B cell (primary cell): Measurements from ENCODE around the gene ITPK1. TPM values are rescaled to one million over a fixed set of nuclear protein-coding genes. Genes with fewer than 3 reads are reported as not detected.

Source experiments
- ATAC-seq: fragments of 200-7000 bp; cut with Tn5 transposase; one replicate; pipeline ENCODE4 v1.10.0; 2021; ENCODE audit warnings: low read depth, mild to moderate bottlenecking, moderate number of reproducible peaks, moderate library complexity
- CTCF ChIA-PET: fragments of 350-600 bp; sonication (Branson Sonifier 250); formaldehyde crosslinking; loops from one replicate; lab custom pipeline; 2021; ENCODE audit warnings: antibody characterized with exemption, inconsistent platforms; lab: Charles Lee
- POLR2A ChIA-PET: fragments of 350-600 bp; sonication (Branson Sonifier 250); formaldehyde crosslinking; loops from one replicate; lab custom pipeline; 2021; ENCODE audit warnings: antibody characterized with exemption; lab: Charles Lee
- DNase-seq: peaks from one replicate; pipeline ENCODE4 v3.0.0; 2013
- H2AFZ ChIP-seq: 2 replicates; pipeline ENCODE4 v1.6.1; 2012; ENCODE audit warnings: mild to moderate bottlenecking, low read depth, low read length; ENCODE audit not compliant: insufficient read depth, poor library complexity, severe bottlenecking
- H3K27ac ChIP-seq, 2 donors: 1 replicate in 1 of 2; 2 replicates in 1 of 2; pipeline ENCODE4 v1.5.1; 2012 to 2013; ENCODE audit warnings: low read length in 2 of 2, mild to moderate bottlenecking in 2 of 2, moderate library complexity in 1 of 2
- H3K27me3 ChIP-seq, 4 experiments: fragments of 200-600 bp in 1 of 4; sonication (generic) in 1 of 4; replicated peaks in 1 of 4; 1 replicate in 2 of 4; 2 replicates in 2 of 4; pipeline versions ENCODE4 v1.6.1 to v1.7.0; 2013 to 2016; ENCODE audit warnings: low read length in 3 of 4, mild to moderate bottlenecking in 2 of 4, mixed read lengths in 1 of 4, moderate library complexity in 1 of 4; ENCODE audit not compliant: insufficient read depth in 4 of 4, control insufficient read depth in 3 of 4; ENCODE audit errors: control extremely low read depth in 1 of 4
- H3K36me3 ChIP-seq, 2 experiments: replicated peaks in 1 of 2; 1 replicate in 1 of 2; 2 replicates in 1 of 2; pipeline versions ENCODE4 v1.6.1 to v1.7.1; 2013; ENCODE audit warnings: low read length in 1 of 2; ENCODE audit not compliant: insufficient read depth in 2 of 2, control insufficient read depth in 1 of 2; ENCODE audit errors: control extremely low read depth in 1 of 2, extremely low read depth in 1 of 2
- H3K4me1 ChIP-seq, 2 donors: fragments of 200-600 bp in 1 of 2; sonication (generic) in 1 of 2; 1 replicate in 1 of 2; 2 replicates in 1 of 2; pipeline versions ENCODE4 v1.5.1 to v1.6.1; 2013 to 2017; ENCODE audit warnings: low read length in 2 of 2; ENCODE audit not compliant: control insufficient read depth in 2 of 2, insufficient read depth in 2 of 2
- H3K4me2 ChIP-seq: replicated peaks from 2 replicates; pipeline ENCODE3; 2012; ENCODE audit warnings: mild to moderate bottlenecking, low read depth, low read length; ENCODE audit not compliant: poor library complexity, severe bottlenecking
- H3K4me3 ChIP-seq, 5 experiments: fragments of 200-600 bp in 1 of 5; sonication (generic) in 1 of 5; 1 replicate in 3 of 5; 2 replicates in 2 of 5; pipeline versions ENCODE4 v1.5.1 to v1.7.0; 2011 to 2016; ENCODE audit warnings: low read length in 4 of 5, mild to moderate bottlenecking in 4 of 5, low read depth in 2 of 5, control low read depth in 1 of 5, moderate library complexity in 1 of 5; ENCODE audit not compliant: insufficient read depth in 1 of 5; ENCODE audit errors: control extremely low read depth in 1 of 5, extremely low read depth in 1 of 5
- H3K79me2 ChIP-seq: fragments of 200-600 bp; sonication (generic); one replicate; pipeline ENCODE4 v1.6.0; 2016; ENCODE audit warnings: low read length; ENCODE audit not compliant: control insufficient read depth, insufficient read depth
- H3K9ac ChIP-seq: fragments of 200-600 bp; sonication (generic); 2 replicates; pipeline ENCODE4 v1.6.1; 2017; ENCODE audit warnings: mild to moderate bottlenecking, low read length, moderate library complexity
- H3K9me3 ChIP-seq, 3 donors: one replicate each; pipeline versions ENCODE4 v1.6.1 to v1.7.1; 2013; ENCODE audit warnings: low read length in 2 of 3; ENCODE audit not compliant: control insufficient read depth in 2 of 3, insufficient read depth in 1 of 3; ENCODE audit errors: control extremely low read depth in 1 of 3
- H4K20me1 ChIP-seq: 2 replicates; pipeline ENCODE4 v1.6.0; 2012; ENCODE audit warnings: mild to moderate bottlenecking, low read length; ENCODE audit not compliant: insufficient read depth, control insufficient read depth, poor library complexity, severe bottlenecking
- H3K27ac Mint-ChIP-seq: one replicate; pipeline ENCODE4 v1.8.0; 2021; ENCODE audit warnings: mixed read lengths
- H3K27me3 Mint-ChIP-seq: one replicate; pipeline ENCODE4 v1.8.0; 2021; ENCODE audit warnings: mixed read lengths
- H3K4me1 Mint-ChIP-seq: one replicate; pipeline ENCODE4 v1.8.0; 2021; ENCODE audit warnings: mixed read lengths
- H3K4me3 Mint-ChIP-seq: one replicate; pipeline ENCODE4 v1.8.0; 2021; ENCODE audit warnings: mixed read lengths
- H3K9me3 Mint-ChIP-seq: one replicate; pipeline ENCODE4 v1.8.0; 2022; ENCODE audit warnings: mixed read lengths; ENCODE audit not compliant: insufficient read depth
- EZH2 ChIP-seq: IDR thresholded peaks from 2 replicates; pipeline ENCODE4 v1.6.1; 2012; ENCODE audit warnings: borderline replicate concordance, low read depth, mild to moderate bottlenecking, moderate library complexity, low read length; ENCODE audit not compliant: insufficient read depth, poor library complexity, severe bottlenecking
- WGBS: methylation state at CpG from one replicate; pipeline ENCODE4 v1.1.5; 2013; ENCODE audit warnings: missing lambda C conversion rate; ENCODE audit not compliant: insufficient coverage; 5-methylcytosine and 5-hydroxymethylcytosine counted together
- intact Hi-C: fragments of 100-400 bp; cut with micrococcal nuclease; formaldehyde crosslinking; loops from one replicate; pipeline ENCODE4 v1.10.0; 2022
- polyA plus RNA-seq: library from polyadenylated mRNA; depleted of rRNA; stranded (reverse); fragments of >200 nt; gene quantifications from 2 replicates; pipeline ENCODE4 v1.2.3, GENCODE V29; 2012
- total RNA-seq, 2 donors: library from RNA; stranded (reverse); fragments of 120-200 nt in 1 of 2; gene quantifications; 1 replicate in 1 of 2; 2 replicates in 1 of 2; pipeline versions ENCODE4 v1.2.3 to v1.2.4, GENCODE V29; 2013 to 2022
- TF ChIP-seq, protein P1 (sequence below): fragments of 200-600 bp; IDR thresholded peaks from one replicate; pipeline ENCODE4 v1.8.0; 2022; ENCODE audit warnings: antibody characterized with exemption, mild to moderate bottlenecking

Gene ITPK1
- total and polyA plus RNA-seq, 2 donors (not counting 1 experiment from before 2014, with no cell fraction given), result 46.0 to 46.9 TPM

GRCh38 chr14:93030761-93031160 is 85.0 kb downstream of the ITPK1 start:
- H4K20me1 ChIP-seq, result peaks cover 5% of the 10 kb centered on the region
- DNase-seq (no peak), ATAC-seq (no peak)
- whole genome bisulfite sequencing, result 97% methylated on average over 10 of the region's 10 CpGs
- peaks cover 34 to 56% of the 10 kb centered on the region in 2 donors for H3K4me1 ChIP-seq
- POLR2A ChIA-PET, result no interaction called here
- intact Hi-C loops, result no loop called here
- H3K9me3 Mint-ChIP-seq, result no peaks in the 10 kb centered on the region
- CTCF ChIA-PET, result interaction anchor here (5.4 kb wide), 1 partner anchor 83 kb away, joined by 35 read pairs; no protein-coding TSS in a partner anchor
- peaks cover 36% of the 10 kb centered on the region for H3K79me2 ChIP-seq
- no peak overlapping the region for H2AFZ ChIP-seq
- no peaks in the 10 kb centered on the region for H3K27me3 ChIP-seq
- peaks cover 60% of the 10 kb centered on the region for H3K4me1 Mint-ChIP-seq
- no peak overlapping the region for H3K9ac ChIP-seq
- TF ChIP-seq EZH2, result no peak
- TF ChIP-seq, protein P1, sequence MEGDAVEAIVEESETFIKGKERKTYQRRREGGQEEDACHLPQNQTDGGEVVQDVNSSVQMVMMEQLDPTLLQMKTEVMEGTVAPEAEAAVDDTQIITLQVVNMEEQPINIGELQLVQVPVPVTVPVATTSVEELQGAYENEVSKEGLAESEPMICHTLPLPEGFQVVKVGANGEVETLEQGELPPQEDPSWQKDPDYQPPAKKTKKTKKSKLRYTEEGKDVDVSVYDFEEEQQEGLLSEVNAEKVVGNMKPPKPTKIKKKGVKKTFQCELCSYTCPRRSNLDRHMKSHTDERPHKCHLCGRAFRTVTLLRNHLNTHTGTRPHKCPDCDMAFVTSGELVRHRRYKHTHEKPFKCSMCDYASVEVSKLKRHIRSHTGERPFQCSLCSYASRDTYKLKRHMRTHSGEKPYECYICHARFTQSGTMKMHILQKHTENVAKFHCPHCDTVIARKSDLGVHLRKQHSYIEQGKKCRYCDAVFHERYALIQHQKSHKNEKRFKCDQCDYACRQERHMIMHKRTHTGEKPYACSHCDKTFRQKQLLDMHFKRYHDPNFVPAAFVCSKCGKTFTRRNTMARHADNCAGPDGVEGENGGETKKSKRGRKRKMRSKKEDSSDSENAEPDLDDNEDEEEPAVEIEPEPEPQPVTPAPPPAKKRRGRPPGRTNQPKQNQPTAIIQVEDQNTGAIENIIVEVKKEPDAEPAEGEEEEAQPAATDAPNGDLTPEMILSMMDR, result no peak
- H3K4me2 ChIP-seq, result no peak overlapping the region
- peaks cover 0 to 7% of the 10 kb centered on the region in 2 experiments for H3K36me3 ChIP-seq
- H3K9me3 ChIP-seq, result no peaks in the 10 kb centered on the region
- H3K27me3 Mint-ChIP-seq, result no peaks in the 10 kb centered on the region
- no peak overlapping the region for H3K27ac Mint-ChIP-seq
- H3K4me3 ChIP-seq, result no peak overlapping the region
- no peak overlapping the region for H3K4me3 Mint-ChIP-seq
- no peak overlapping the region for H3K27ac ChIP-seq

DNA sequence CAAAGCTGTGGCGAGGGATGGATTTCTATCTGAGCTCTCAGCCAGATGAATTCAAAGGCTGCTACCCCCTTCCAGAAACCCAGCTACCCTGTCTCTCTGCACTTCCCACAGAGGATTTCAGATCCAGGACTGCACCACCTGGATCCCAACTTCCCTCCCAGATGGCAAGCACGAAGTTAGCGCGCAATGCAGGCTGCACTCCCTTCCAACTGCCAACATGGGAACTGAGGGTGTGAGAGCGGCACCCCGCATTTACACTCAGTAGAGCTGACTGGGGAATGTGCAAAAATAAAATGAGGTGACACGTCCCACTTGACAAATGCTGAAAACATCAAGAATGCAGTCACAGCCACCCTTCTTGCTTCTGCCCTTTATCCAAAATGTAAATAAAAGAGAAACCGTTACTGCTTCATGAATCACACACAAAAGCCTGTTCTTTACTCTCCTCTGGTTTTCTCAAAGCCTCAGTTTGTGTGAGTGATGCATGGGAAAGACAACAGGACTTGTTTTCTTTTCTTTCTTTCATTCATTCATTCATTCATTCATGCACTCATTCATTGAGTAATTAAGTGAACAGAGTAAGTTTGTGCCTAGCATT is 85.7 kb downstream of the ITPK1 start:
- Histone ChIP-seq H3K4me2 (no peak overlapping the region), H3K36me3 (peaks cover 0 to 7% of the 10 kb centered on the region in 2 experiments), H3K27me3 (no peaks in the 10 kb centered on the region), H3K4me1 (peaks cover 31 to 50% of the 10 kb centered on the region in 2 donors), H3K4me3 (no peak overlapping the region), H3K79me2 (peaks cover 37% of the 10 kb centered on the region), H3K27ac (no peak overlapping the region), H2AFZ (no peak overlapping the region), H3K9ac (no peak overlapping the region), H4K20me1 (peaks cover 5% of the 10 kb centered on the region), H3K9me3 (no peaks in the 10 kb centered on the region)
- ATAC-seq, result no peak
- Mint-ChIP-seq H3K27me3 (no peaks in the 10 kb centered on the region), H3K9me3 (no peaks in the 10 kb centered on the region), H3K27ac (no peak overlapping the region), H3K4me1 (peaks cover 56% of the 10 kb centered on the region), H3K4me3 (no peak overlapping the region)
- intact Hi-C loops, result no loop called here
- ChIA-PET POLR2A (no interaction called here), CTCF (interaction anchor here (0.6 kb wide), 1 partner anchor 103 kb away, joined by 3 read pairs; no protein-coding TSS in a partner anchor)
- TF ChIP-seq EZH2, result no peak
- TF ChIP-seq, protein P1, result no peak
- 100% methylated on average over 1 of the region's 8 CpGs for WGBS
- no peak for DNase-seq
